Stimulated activated CD4-positive, alpha-beta T cell treated with anti-CD3 and anti-CD28 coated beads, Interleukin-12 subunit alpha, Interleukin-12 subunit beta, amount 100 ng/mL, for 48 hours (primary cell): ENCODE results near the gene ZNF33B.
"Not testable (repeated sequence)": the region's sequence is repeated elsewhere in the genome, so short reads cannot be mapped to it uniquely, and the experiment has no call there.

Experiments used
- DNase-seq, 3 donors: peaks; one replicate each; pipeline ENCODE4 v3.0.0-alpha.2; 2020; ENCODE audit warnings: low read depth in 2 of 3, low spot score in 1 of 3

The ZNF33B gene

GRCh38 chr10:42618424-42618823, 19.9 kb downstream of the ZNF33B start:
- no peak for DNase-seq

- no peak for DNase-seq
These were observed 23.0 kb downstream of the ZNF33B start for GRCh38 chr10:42615419-42615818.

GRCh38 chr10:42609872-42610271, 28.5 kb downstream of the ZNF33B start:
- no peak for DNase-seq

DNA sequence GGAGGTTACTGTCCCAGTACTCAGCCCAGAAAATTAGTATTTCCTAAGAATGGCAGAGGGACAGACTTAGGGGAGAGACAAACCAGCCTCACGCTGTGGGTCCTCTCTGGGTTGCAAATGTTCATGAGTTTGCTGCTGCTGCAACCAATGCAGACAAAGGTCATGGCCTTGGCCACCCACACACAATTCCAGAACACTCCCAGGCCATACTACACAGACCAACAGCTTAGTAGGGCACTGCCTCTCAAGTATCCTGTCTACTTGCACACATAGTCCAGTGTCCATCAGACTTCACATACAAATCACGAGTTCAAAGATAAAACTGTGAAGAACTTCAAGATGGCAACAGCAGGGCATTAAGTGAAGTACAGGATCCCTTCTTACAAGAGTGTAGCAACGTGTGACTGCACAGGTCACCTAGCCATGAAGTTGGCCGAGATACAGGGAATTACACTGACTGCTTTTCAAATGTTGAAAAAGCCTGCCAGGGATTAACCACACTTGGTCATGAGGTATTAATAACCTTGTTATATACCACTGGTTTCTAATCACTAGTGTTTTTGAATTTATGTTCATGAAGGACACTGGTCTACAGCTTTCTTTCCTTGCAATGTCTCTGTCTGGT, 40.0 kb downstream of the ZNF33B start:
- DNase-seq, result no peak

GRCh38 chr10:42596196-42596595, 42.2 kb downstream of the ZNF33B start:
- DNase-seq, result no peak

DNA sequence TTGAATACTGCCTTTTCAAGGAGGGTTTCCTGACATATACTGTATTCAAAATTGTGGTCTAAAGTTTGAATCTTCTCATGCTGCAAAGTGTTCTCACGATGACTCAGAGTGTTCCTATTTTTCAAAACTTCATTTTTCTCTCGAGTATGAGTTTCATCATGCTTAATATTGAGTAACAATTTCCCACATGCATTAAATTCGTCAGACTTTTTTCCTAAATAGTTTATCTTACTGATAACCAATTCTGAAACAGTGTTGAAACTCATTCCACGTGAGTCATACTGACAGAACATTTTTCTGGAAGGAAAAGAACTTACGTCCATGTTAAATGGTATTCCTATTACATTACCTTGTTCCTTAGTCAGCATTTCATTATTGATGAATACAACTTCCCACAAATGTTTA, 44.1 kb downstream of the ZNF33B start:
- no peak for DNase-seq

DNA sequence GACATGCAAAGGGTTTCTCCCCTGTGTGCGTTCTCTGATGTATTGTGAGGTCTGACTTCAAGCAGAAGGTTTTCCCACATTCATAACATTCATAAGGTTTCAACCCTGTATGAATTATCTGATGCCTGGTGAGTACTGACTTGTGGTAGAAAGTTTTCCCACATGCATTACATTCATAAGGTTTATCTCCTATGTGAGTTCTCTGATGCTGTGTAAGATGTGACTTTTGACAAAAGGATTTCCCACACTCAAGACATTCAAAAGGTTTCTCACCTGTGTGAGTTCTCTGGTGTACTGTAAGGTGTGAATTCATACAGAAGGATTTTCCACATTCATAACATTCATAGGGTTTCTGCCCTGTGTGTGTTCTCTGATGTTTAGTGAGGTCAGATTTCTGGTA, 45.1 kb downstream of the ZNF33B start:
- DNase-seq, result no peak

DNA sequence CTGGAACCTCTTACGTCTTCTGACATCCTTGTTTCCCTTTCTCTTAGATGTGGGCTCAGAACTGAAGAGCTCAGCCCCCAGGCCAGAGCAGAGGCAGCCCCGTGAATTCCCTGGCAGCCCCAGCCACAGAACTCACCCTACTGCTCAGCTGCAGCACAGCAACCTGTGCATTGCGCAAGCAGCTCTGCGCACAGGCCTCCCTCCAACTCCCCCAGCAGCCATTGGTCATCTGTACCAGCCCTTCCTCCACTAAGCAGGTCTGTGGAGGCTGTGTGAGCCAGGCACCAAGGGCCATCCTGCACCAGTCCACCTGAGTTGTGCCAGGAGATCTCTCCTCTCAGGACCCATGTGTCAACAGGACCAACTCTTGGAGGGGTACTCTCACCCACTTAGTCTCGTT, 54.5 kb downstream of the ZNF33B start:
- DNase-seq, result no peak

DNA sequence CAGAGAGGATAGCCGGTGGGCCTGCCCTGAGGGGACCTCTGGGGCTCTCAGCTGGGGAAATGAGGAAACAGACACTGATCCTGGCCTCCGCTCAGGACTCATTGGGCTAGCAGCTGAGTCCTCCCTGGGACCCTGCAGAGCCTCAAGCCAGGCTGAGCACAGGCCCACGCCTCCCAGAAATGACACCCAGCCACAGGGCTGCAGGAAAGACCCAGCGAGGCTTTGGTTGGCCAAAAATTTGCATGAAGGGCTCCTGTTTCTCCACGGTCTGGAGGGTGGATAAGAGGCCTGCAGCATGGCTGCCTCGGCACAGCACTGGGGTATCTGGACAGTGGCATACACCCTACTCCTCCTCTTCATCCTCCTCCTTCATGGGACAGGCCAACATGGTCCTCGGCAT, 60.4 kb downstream of the ZNF33B start:
- DNase-seq, result no peak

DNA sequence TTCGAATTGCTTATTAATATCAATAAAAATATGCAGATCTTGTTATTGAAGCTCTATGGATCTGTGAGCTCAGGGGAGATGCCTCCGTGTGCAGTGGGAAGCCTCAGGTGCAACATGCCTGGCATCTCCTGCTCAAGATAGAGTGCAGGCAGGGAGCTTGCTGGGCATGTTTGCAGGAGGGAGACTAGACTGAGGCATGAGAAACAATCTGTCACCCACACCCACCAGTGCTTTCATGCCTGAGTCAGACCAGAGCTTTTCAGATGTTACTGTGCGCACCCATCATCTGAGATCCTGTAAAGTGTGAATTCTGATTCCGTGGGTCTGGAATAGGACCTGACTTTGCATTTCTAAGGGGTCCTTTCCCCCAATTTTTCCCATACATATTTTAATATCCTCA, 62.0 kb downstream of the ZNF33B start:
- no peak for DNase-seq

GRCh38 chr10:42574336-42574735, 64.0 kb downstream of the ZNF33B start:
- DNase-seq, result no peak

GRCh38 chr10:42556931-42557330, 81.4 kb downstream of the ZNF33B start:
- DNase-seq, result no peak

DNA sequence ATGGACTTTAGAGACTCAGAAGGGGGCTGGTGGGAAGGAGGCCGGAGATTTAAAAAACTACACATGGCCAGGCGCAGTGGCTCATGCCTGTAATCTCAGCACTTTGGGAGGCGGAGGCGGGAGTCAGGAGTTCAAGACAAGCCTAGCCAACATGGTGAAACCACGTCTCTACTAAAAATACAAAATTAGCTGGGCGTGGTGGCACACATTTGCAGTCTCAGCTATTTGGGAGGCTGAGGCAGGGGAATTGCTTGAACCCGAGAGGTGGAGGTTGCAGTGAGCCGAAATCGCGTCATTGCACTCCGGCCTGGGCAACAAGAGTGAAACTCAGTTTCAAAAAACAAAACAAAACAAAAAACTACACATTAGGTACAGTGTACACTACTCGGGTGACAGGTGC, 84.8 kb downstream of the ZNF33B start:
- DNase-seq, result not testable (repeated sequence)

GRCh38 chr10:42553064-42553407, 85.3 kb downstream of the ZNF33B start:
- no peak for DNase-seq

DNA sequence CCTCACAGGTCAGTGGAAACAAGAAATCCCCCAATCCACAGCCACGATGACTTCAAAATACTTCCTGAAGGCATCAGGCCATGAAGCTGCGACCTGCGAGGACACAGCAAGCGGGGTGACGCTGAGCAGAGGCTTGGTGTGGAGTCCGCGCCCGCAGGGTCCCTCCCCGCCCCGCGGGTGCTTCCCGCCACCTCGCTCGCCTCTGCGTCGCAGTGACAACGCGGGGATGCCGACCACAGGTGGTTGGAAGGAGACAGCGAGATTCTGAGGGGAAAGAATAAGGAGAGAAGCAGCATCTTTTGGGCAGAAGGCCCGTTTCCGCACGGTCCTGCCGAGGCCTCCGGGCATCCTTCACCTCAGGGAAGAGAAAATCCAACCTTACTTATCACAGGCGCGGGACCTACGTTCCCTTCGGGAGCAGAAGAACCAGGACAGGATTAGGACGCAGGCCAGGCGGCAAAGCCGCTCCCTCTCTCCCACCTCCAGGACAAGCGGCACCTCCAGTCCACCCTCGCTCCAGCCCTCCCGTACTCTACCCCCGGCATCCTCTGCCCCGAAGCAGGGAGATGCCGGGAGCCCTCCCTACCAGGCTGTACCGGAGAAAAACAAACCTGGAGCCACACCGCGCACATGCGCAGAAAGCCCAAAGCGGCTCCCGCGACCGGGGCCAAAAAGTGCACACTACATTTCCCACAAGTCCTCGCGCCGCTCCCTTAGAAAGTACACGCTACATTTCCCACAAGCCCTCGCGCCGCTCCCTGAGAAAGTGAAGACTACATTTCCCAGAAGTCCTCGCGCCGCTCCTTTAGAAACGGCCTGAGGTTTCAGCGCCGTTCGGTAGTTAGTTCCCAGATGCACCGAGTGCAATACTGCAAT, 85.9 kb downstream of the ZNF33B start:
- peak; percentile 88 to 91 (median 90) for DNase-seq

- DNase-seq, result no peak
These were observed 86.7 kb downstream of the ZNF33B start for GRCh38 chr10:42551582-42552187.

DNA sequence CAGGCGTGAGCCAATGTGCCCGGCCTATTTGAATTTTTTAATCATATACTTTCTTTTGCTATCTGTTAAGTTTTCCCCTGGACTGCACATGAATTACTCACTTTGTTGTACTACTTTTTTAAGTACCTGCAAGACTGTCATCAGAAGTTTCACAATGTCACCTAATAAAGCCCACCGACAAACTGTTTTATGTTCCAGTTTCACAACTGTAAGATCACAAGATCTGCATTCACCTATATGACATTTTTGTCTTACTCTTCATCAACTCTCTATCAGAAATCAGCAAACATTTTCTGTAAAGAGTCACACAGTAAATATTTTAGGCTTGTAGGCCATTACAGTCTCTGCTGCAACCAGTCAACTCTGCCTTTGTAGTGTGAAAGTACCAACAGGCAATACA, 88.5 kb downstream of the ZNF33B start:
- DNase-seq, result no peak

- DNase-seq, result no peak
These were observed 90.1 kb downstream of the ZNF33B start for GRCh38 chr10:42548254-42548653.

DNA sequence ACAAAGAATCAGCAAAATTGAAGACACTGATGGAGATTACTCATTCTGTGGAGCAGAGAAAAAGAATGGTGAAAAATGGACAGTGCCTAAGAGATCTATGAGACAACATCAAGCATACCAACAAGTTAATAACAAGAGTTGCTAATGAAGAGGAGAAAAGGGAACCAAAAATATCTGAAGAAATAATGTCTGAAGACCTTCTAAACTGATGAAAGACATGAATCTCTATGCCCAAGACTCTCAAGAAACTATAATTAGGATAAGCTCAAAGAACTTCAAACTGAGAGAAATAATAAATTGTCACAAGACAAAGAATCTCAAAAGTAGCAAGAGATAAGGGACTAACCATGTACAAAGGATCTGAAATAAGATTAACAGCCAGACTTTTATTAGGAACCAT, 93.4 kb downstream of the ZNF33B start:
- DNase-seq, result no peak

DNA sequence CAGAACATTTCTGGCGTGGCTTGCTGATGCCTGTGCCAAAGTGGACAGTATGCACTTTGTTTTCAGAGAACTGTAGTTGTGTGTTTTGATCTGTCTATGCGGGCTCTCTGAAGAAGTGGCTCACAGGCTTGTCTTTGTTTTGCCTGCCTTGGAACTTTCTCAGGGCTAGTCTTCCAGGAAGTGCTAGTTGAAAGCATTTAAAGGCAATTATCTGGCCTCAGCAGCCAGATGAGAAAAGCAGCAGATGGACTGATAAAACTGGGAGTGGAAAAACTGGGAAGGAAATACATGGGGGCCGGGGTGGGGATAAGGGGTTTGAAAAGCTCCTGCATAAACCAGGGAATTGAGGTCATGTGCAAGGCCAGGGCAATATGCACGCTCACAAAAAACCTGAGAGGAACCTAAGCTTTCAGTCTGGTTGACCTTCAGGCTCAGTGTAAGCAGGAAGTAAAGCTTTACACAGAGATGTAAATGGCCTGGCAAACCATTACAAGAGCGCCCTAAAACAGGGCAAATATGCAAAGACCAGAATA, 94.5 kb downstream of the ZNF33B start:
- no peak for DNase-seq
